ENCODE measurements around the gene DGKB.
"Not testable (repeated sequence)": the region's sequence is repeated elsewhere in the genome, so short reads cannot be mapped to it uniquely, and the experiment has no call there.

DGKB gene

DNA sequence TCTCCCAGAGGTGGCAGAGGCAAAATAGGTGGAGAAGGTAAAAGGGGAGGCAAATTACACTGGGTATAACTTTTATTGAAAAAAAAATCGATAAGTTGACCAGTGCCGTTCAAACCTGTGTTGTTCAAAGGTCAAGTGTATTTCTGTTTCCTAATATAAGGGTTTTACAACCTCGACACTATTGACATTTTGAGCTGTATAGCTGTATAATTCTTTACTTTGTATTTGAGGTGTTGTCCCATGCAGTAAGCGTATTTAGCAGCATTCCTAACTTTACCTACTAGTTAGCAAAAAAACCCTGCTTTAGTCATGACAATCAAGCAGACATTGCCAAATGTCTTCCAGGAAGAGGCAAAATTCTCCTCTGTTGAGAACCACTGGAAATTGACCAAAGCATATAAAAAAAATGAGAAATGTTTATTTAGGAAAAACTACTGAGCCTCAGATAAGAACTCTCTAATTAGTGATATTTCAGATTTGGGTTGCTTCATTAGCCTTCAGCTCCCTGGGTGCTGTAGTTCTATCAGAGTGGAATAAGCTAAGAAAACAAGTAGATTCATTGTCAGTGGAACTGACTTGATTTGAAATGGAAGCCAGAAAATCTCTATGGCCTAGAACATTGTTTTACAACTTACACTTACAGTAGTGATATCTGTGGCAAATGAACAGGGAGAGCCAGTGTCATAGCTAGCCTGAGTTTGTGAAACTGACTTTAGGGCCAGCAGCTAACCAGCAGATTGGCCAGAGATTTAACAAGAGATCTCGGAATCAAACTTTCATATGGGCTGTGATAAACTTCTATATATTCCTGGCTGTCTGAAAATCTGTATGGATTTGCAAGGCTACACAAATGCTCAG lies 331.6 kb downstream of the DGKB start:
- FAIRE-seq: no peak

DNA sequence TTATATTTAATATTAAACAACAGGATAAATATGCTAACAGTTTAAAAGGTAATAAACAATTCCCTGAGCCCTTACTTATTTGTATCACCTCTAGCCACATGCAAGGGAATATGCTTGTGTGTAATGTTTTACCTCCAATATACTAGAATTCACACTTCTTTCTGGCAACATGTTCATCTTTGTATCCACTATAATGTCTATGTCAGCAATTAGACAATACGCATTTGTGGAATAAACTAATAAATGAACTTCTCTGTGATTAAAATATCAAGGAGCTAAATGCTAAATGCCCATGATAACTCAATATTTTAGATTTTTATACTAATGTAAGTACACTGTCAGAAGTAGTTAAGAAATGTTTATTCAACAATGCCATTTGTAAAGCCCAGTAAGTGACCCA lies 350.5 kb downstream of the DGKB start:
- FAIRE-seq: no peak

DNA sequence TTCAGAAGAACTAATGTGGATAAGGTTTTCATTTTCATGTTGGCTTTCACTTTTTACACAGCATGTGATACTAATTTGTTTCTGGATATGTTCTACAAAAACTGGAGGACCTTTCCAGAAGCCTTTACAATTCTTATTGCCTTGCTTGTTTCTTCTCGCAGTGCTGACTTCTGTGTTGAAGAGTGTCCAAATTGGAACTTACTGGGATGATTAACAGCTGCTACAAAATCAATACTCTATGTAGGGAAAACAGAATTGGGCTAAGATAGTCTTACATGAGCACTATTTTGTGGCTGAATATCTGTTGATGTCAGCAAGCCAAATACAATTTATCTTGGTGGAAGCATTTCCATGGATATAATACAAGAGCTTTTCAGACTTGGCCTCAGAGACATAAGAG lies 351.2 kb downstream of the DGKB start:
- FAIRE-seq: no peak

DNA sequence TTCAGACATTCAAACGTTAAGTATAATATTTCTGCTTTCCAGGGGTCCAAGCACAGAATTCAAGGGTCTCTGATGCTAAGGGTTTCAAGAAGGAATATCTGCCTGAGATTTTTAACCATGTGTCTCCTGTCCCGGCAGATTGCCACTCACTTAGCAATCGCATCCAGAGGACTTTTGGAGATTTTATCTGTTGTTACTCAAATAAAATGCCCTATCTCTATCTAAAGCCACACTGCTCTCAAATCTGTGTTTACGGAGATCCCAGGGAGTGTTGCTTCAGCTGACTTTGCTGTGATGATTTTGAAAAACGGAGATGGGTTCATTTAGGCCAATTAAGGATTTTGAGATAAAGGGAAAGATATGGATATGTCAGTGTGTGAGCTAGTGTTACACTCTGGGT lies 359.9 kb downstream of the DGKB start:
- no peak for FAIRE-seq

DNA sequence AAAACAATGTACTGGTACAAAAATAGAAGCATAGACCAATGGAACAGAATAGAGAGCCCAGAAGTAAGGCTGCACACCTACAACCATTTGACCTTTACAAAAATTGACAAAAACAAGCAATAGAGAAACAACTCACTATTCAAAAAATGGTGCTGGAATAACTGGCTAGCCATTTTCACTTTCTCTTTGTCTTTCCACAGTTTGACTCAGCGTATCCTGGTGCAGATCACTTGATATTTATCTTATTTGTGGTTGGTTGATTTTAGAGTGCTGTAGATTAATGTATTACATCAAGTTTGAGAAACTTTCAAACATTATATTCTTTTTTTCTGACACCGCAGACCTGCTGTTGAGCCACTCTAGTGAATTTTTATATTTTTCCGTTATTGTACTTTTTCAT lies 381.4 kb downstream of the DGKB start:
- FAIRE-seq: no peak

DNA sequence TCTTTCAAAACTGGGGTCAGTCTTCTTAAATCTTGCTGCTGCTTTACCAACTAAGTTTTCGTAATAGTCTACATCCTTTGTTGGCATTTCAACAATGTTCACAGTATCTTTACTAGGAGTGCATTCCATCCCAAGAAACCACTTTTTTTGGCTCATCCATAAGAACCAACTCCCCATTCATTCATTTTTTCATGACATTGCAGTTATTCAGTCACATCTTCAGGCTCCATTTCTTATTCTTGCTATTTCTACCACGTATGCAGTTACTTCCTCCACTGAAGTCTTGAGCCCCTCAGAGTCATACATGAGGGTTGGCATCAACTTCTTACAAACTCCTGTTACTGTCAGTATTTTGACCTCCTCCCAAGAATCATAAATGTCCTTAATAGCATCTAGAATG lies 392.3 kb downstream of the DGKB start:
- FAIRE-seq: no peak

DNA sequence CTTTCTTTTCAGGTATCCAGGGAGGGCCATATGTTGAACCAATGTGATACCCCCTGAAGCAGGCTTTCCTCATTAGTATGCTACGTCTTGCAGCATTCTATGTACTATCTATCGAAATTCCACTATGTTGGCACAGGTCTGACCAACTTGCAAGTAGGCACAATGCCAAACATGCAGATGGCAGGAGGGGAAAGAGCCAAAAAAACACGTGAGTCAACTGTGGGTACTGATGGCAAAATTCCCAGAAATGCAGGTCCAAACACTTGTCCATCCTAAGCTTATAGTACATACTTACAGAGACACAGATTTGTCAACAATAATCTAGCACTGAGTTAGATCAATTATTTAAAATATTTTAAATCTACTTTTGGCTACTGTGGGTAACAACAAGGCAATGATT lies 394.9 kb downstream of the DGKB start:
- FAIRE-seq: no peak

DNA sequence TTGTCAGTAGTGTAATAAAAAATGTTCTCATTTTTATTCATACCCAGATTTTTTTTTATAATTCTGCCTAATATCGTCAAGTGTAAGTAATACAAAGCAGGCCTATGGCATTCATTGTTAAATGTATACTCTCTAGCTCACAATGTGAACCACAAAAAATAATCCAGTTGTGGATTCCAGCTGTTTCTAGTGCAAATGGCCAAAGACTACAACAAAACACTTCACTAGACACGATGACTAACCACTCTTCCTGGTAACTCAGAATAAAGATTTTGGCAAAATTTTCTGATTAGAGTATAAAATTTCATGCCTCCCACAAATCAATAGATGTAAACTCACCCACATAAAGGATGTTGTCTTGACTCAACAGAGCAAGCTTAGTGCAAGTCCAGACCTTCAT lies 396.6 kb downstream of the DGKB start:
- FAIRE-seq: no peak

DNA sequence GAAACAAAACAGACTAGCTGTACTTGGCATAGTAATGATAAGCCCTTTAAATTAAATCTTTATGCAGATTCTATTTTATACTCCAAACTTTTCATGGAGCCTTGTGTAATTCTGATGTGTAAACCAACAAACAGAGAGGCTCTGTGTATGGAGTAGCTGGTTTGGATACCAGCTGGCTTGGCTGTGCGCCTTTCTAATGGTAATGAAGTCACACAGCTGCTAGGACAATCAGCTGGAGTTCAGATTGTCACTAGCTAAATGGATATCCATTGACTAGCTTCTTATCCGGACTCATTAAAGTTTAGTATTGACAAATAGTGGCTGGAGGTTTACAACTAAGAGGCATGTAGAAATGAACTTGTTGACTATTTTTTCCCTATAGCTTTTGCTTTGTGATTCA lies 398.4 kb downstream of the DGKB start:
- no peak for FAIRE-seq

DNA sequence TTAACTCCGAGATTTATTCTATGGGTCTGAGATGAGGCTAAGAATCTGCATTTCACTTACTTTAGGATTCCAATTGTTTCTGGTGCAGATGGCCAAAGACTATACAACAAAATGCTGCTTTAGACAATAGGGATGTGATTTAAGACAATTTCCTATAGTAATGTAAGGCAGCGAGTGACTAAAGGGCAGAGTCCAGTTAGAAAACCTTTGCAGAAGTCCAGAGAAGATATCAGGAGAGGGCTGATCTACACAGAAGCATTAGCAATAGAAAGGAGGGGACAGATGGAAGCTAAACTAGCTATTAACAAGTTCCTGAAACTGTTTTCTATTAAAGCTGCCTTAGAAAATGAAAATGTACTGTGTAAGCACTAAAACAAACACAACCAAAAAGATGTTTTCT lies 398.9 kb downstream of the DGKB start:
- FAIRE-seq: no peak

DNA sequence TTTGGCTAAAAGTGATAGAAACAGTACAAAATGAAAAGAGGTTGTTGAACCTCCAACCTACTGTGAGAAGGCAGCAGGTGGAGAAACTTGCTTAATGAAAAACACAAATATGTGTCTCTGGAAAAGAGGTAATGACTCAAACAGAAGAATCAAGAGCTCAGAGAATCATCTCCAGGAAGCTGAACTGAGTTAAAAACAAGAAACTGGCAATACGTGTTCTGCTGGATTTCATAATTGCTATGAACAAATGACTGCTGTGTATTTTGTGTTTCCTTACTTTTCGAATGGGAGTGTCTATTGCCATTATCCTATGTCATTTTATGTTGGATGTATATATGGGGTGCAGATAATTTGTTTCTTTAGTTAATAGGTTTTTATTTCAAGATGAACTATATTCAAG lies 401.1 kb downstream of the DGKB start:
- FAIRE-seq: no peak

DNA sequence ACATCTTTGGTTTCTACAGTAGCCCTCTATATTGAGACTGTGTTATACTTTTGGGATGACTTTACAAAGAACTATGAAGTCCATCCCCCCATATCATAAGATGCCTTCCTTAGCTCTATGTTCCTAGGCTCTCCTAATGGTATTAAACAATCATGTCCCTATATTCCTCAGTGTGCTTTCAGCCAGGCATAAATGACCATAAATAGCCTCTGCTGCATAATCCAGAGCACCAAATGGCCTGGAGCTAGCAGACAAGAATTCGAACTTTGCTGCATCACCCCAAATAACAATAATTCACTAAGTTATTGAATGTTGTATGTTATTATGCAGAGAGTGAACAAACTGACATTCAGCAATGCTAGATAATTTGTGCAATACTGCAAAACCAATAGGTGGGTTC lies 405.2 kb downstream of the DGKB start:
- no peak for FAIRE-seq

DNA sequence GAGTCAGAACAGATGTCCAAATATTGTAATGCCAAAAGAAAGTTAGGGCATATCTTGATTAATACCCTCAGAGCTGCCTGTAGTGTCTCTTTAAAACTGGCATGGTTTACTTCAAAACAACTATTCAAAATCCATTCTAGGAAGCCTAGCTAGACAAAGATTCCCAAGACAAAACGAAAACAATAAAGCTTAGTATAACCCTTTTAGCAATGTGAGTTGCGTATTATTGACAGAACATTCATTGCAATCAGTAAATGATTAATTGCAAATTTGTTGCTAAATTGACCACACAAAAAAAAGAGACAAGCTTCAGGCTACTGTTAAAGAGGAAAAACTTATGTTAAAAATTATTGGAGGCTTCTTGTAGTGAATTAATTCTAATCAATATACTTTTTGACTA lies 406.9 kb downstream of the DGKB start:
- FAIRE-seq: no peak

DNA sequence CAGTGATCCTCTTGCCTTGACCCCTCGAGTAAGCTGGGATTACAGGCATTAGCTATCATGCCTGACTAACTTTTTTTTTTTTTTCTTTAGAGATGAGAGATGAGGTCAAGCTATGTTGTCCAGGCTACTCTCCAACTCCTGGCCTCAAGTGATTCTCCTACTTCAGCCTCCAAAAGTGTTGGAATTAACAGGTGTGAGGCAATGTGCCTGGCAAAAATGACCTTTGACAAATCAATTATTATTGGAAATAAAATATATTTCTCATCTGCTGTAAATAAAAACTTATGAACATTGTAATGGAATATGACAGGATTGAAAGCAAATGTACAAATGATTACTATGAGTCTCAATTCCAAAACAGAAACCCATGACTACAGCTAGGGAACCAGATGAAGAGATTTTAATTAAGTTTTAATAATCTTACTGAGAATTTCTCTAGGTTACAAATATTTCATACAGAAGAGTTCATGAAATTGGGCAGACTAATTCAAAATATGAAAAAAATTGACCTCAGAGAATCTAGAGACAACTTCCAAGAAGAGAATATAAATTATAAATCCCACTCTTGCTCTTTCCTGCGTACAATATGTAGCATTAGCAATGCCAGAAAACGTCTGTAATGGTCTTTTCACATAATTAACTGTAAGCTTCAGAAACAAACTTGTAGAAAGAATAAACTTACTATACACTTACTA lies 414.7 kb downstream of the DGKB start:
- FAIRE-seq: no peak

DNA sequence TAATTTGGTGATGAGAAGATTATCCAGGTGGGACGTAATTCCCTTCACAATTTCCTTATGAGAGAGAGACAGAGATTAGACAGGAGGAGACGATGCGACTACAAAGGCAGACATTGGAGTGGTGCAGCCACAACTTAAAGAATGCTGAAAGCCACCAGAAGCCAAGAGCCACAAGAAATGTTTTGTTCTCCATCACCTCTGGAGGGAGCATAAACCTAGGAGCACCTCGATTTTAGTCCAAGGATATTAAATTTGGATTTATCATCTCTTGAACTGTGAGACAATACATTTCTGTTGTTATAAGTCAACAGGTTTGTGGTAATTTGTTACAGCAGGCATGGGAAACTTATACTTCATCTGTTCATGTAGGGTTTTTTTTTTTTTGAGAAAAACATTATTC lies 418.9 kb downstream of the DGKB start:
- no peak for FAIRE-seq

DNA sequence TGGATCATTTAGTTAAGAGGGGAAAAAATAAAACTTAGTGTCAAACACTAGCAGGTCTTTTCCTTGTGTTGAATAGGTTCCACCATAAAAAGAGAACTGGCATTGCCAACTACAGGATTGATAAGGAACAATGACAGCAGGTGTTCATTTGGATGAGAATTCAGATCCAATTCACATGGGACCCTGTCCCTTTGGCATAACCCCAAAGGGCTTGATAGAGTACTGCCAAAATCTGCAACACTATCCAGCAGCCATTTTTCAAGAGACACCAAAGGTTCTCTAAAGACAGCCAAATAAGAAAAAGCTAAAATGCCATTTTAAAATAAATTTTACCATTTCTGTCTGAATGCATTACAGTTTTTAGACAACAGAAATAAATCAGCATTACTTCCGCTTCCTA lies 422.3 kb downstream of the DGKB start:
- no peak for FAIRE-seq

DNA sequence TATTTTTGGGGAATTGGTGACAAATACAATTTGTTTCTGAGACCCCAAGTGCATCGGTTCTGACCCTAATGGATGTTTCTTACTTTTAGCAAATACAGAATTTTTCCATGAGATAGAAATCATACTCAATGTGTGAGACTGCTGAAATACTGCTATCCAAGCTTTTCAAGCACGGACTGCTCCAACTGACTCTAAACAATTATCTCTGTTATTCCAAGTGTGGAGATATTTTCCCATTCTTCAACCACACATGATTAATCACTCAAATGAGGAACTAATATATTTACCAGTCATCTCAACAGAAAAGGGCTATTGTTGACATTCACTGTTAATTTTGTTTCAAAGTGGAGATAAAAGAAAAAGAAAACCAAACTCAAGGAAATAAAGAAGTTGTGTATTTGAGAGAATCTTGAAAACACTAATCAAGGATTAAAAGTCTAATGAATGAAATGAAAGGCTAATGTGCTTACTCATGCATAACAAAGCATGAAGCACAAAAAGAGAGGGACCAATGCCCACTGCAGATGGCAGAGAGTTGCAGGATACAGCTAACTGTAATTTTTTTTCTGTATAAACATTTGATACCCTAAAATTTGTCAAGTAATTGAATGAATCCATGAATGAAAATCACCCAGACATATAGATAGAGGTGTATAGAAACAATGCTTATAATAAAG lies 423.6 kb downstream of the DGKB start:
- no peak for FAIRE-seq

DNA sequence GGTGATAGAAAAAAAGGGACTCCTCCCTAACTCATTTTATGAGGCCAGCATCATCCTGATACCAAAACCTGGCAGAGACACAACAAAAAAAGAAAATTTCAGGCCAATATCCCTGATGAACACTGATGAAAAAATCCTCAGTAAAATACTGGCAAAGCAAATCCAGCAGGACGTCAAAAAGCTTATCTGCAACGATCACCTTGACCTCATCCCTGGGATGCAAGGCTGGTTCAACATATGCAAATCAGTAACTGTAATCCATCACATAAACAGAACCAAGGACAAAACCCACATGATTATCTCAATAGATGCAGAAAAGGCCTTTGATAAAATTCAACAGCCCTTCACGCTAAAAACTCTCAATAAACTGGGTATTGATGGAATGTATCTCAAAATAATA lies 440.8 kb downstream of the DGKB start:
- not testable (repeated sequence) for FAIRE-seq

DNA sequence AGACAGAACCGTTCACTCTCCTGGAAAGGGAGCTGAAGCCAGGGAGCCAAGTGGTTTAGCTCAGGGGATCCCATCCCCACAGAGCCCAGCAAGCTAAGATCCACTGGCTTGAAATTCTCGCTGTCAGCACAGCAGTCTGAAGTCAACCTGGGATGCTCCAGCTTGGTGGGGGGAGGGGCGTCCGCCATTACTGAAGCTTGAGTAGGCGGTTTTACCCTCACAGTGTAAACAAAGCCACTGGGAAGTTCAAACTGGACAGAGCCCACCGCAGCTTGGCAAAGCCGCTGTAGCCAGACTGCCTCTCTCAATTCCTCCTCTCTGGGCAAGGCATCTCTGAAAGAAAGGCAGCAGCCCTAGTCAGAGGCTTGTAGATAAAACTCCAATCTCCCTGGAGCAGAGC lies 443.7 kb downstream of the DGKB start:
- FAIRE-seq: not testable (repeated sequence)

DNA sequence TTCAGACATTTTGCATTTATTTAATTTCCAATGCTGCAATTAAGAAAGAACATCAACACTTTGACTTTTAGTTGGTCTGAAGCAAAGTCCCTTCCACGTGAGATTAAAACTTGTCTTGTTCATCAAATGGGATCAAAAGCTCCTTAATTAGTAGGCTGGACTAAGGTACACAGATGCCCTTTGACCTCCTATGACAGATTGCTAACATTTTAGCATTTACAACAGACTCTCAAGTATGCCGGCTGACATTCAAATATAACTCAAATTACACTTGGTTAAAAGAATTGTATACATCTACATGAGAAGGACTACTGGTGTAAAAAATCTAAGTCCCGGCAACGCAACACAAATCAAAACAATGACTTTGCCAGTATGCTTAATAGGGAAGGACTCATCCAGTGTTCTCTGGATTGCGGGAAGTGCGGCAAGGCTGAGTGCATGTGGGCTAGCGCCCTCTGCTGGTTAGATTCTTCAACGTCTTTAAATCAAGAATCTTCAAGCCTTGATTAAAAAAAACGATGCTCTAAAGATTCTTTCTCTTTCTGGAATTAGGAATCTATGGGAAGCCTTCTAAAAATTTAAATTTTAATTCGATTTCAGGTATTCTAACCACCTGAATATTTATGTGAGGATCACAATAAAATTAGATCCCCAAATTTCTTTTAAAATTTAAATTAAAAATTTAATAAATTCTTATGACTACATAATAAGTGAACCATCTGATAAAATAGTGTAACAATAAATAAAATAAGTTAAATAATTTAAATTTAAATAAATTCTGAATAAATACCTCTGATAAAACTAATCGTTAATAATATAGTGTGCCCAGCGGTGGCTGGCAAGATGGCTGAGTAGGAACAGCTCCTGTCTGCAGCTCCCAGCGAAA lies 444.7 kb downstream of the DGKB start:
- peak; percentile 95 for FAIRE-seq

DNA sequence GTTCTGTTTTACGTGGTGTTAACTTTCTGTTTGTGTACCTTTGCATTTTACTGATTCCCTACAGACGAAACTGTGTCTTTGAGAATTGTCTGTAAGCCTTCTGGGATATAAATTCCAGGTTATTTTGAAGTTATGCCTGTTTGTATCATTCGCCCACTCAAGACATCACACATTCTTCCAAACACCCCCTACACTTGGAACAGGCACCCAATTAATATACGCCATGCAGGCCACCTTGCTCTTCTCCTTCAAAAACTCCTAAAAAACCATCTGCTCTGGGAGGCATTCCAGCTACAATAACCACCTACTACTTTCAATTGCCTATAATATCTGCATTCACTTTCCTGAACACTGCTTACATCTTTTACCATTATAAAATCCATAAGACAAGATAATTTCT lies 453.3 kb downstream of the DGKB start:
- FAIRE-seq: no peak

DNA sequence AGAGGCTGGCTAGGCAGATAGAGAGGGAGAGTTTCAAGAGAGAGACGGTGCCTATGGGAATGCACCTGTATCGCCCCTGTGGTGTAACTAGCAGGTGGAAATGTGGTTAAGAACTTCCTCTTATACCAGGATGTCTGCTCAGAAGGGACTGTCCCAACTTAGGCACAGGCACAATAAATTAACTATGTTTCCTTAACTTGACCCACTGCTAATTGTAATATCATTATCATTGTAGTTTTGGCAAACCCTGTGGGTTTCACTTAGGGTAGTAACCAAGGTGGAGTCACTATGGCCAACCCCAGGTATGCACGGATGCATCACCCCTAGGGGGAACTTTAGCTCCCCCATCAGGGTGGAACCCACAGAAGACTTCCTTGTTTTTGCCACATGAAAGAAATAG lies 455.7 kb downstream of the DGKB start:
- no peak for FAIRE-seq

DNA sequence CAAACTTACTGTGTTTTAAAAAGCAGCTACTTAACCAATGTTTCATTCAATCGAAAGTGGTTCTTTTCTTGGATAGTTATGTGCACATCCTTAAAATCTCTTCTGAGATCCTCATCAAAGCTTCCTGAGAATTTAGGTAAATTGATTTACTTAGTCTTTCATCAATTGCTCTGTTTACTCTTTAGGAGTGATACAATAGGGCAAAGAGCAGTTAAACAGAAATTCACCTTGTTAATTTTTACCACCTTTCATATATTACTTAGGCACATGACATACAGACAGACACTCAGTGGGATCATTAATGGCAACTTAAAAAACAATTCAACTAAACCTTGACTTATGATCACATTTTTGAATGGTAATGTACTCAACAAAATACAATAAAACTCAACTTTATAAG lies 456.3 kb downstream of the DGKB start:
- FAIRE-seq: no peak

Measured in A204.1 (cell line).